ENCODE results near the gene IGSF21. TPM values are rescaled to one million over a fixed set of nuclear protein-coding genes. Genes with fewer than 3 reads are reported as not detected.

Gene IGSF21
- total and polyA plus RNA-seq, 2 donors (not counting 3 experiments of a cell fraction or from before 2014, with no cell fraction given), result not detected

GRCh38 chr1:18188820-18189517 is 81.4 kb downstream of the IGSF21 start:
- no peaks in the 10 kb centered on the region for H3K9me3 ChIP-seq (replicated peaks; ENCODE audit: control insufficient read depth, insufficient read depth, low read length)
- no peaks in the 10 kb centered on the region for H3K36me3 ChIP-seq (ENCODE audit: control insufficient read depth in 2 of 2, extremely low read depth in 1 of 2, insufficient read depth in 2 of 2, low read length in 2 of 2)
- FAIRE-seq (no peak), DNase-seq (ENCODE audit: low read depth, low spot score) (no peak)
- TF ChIP-seq CTCF (IDR thresholded peaks at IDR 0.05; ENCODE audit: extremely low read depth in 1 of 2, insufficient read depth in 1 of 2, low read depth in 1 of 2, low read length in 2 of 2) (no peak), MYC (IDR thresholded peaks at IDR 0.05; ENCODE audit: low read depth, low read length) (no peak), FOS (IDR thresholded peaks at IDR 0.05; ENCODE audit: borderline replicate concordance, insufficient read depth, low read length) (no peak), POLR2A (IDR thresholded peaks at IDR 0.05; ENCODE audit: low read depth, low read length) (no peak), GATA2 (IDR thresholded peaks at IDR 0.05; ENCODE audit: insufficient read depth, insufficient read length, low read depth, low read length) (no peak), EZH2 (IDR thresholded peaks at IDR 0.05; ENCODE audit: borderline replicate concordance, low read depth, low read length, severe bottlenecking) (no peak), JUN (IDR thresholded peaks at IDR 0.05; ENCODE audit: borderline replicate concordance, insufficient read depth, insufficient read length, low read depth) (no peak), MAX (IDR thresholded peaks at IDR 0.05; ENCODE audit: insufficient read depth, insufficient read length) (no peak), POLR2AphosphoS5 (IDR thresholded peaks at IDR 0.05; ENCODE audit: insufficient read depth, low read depth, low read length) (no peak)
- ChIA-PET POLR2A (no interaction called here), CTCF (no interaction called here)
- no TSS peak for BruUV-seq (replicated peaks)
- no peaks in the 10 kb centered on the region for H4K20me1 ChIP-seq (replicated peaks; ENCODE audit: control insufficient read depth, extremely low read depth, insufficient read depth, low read length)
- H3K27ac ChIP-seq (ENCODE audit: insufficient read depth, low read depth, low read length), result no peak overlapping the region
- H3K9me1 ChIP-seq (replicated peaks; ENCODE audit: control insufficient read depth, extremely low read depth, insufficient read depth, low read length), result no peaks in the 10 kb centered on the region
- no peaks in the 10 kb centered on the region for H3K4me1 ChIP-seq (ENCODE audit: control insufficient read depth, extremely low read depth, insufficient read depth, low read length)
- H2AFZ ChIP-seq (ENCODE audit: low read depth, low read length), result no peak overlapping the region
- no peaks in the 10 kb centered on the region for H3K27me3 ChIP-seq (ENCODE audit: control insufficient read depth in 2 of 2, insufficient read depth in 2 of 2, low read length in 2 of 2)
- intact Hi-C loops (cut with micrococcal nuclease) (no loop called here), dilution Hi-C loops (cut with MboI; ENCODE audit: extremely low pct_ligation_motif_present, low sequenced_read_pairs) (no loop called here)
- H3K79me2 ChIP-seq (ENCODE audit: control insufficient read depth, insufficient read depth, low read length), result no peaks in the 10 kb centered on the region
- H3K4me2 ChIP-seq (ENCODE audit: insufficient read depth, low read length), result no peak overlapping the region
- H3K4me3 ChIP-seq (replicated peaks in 1 of 3; ENCODE audit: insufficient read depth in 1 of 3, low read depth in 1 of 3, low read length in 3 of 3), result no peak overlapping the region
- H3K9ac ChIP-seq (replicated peaks; ENCODE audit: extremely low read depth, insufficient read depth, low read length), result no peak overlapping the region
